Measurements from ENCODE around the gene ERC1. TPM values are rescaled to one million over a fixed set of nuclear protein-coding genes. Genes with fewer than 3 reads are reported as not detected.

Gene ERC1
- polyA plus RNA-seq, 2 of the 4 experiments (the other 2 are of a cell fraction): 14.2 to 20.9 TPM

DNA sequence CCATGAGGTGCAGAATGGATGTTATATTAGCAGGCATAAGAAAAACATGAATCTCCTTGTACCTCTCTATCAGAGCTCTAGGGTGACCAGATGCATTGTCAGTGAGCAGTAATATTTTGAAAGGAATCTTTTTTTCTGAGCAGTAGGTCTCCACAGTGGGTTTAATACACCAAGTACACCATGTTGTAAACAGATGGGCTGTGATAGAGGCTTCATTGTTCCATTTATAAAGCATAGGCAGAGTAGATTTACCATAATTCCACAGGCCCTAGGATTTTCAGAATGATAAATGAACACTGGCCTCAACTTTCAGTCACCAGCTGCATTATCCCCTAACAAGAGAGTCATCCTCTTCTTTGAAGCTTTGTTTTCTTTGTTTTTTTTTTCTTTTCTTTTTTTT lies 185.2 kb downstream of the ERC1 start:
- no peak overlapping the region for H3K27ac ChIP-seq
- H3K4me3 ChIP-seq: no peak overlapping the region
- H3K4me2 ChIP-seq: no peak overlapping the region
- ATAC-seq (no peak), DNase-seq (ENCODE audit: low read depth in 1 of 2, low spot score in 1 of 2) (no peak), FAIRE-seq (no peak)
- no peak for TF ChIP-seq CBX8 (IDR thresholded peaks at IDR 0.05)
- TF ChIP-seq HOXA7 (CRISPR knock-in tag; IDR thresholded peaks at IDR 0.05): no peak
- no peak for TF ChIP-seq NR3C1 (IDR thresholded peaks at IDR 0.05)
- no peak for TF ChIP-seq ZSCAN20 (CRISPR knock-in tag; IDR thresholded peaks at IDR 0.05)
- ChIA-PET POLR2A (no interaction called here), CTCF (no interaction called here)
- H3K4me1 ChIP-seq: peaks cover under 1% of the 10 kb centered on the region; the same call in 1 of the 3 replicates
- H3K9me3 ChIP-seq: no peaks in the 10 kb centered on the region

DNA sequence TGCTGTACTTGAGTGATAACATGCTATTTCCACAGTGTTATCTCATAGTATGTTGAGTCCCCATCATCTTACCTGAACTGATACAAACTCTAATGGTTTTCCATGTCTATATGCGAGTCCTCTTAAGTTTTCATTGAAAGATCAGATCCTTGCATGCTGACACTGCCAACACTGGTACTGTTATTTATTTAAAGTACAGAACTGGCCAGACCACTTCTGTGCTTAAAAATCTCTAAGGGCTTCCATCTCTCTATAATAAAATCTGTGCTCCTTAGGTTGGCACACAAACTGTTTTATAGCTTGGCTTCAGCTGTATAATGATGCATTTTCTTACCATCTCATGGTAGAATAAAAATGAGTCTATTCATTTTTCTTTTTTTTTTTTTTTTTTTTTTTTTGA lies 188.1 kb downstream of the ERC1 start:
- Histone ChIP-seq H3K4me3 (no peak overlapping the region), H3K9me3 (no peaks in the 10 kb centered on the region), H3K4me1 (peaks cover 9% of the 10 kb centered on the region), H3K4me2 (no peak overlapping the region), H3K27ac (no peak overlapping the region)
- DNase-seq (ENCODE audit: low read depth in 1 of 2, low spot score in 1 of 2) (no peak), ATAC-seq (no peak), FAIRE-seq (no peak)
- POLR2A ChIA-PET: no interaction called here
- TF ChIP-seq NPAS2 (CRISPR knock-in tag; IDR thresholded peaks at IDR 0.05; ENCODE audit: borderline replicate concordance) (no peak), CBX8 (IDR thresholded peaks at IDR 0.05) (no peak), HOXA7 (CRISPR knock-in tag; IDR thresholded peaks at IDR 0.05) (no peak), CHD4 (IDR thresholded peaks at IDR 0.05; ENCODE audit: borderline replicate concordance) (no peak), FOSB (CRISPR knock-in tag; IDR thresholded peaks at IDR 0.05) (no peak), EHF (CRISPR knock-in tag; IDR thresholded peaks at IDR 0.05) (no peak), RAD21 (conservative IDR thresholded peaks at IDR 0.05 in 1 of 2, IDR thresholded peaks at IDR 0.05 in 1 of 2) (no peak), HEYL (CRISPR knock-in tag; IDR thresholded peaks at IDR 0.05) (no peak)
- TF ChIP-seq, protein P1, sequence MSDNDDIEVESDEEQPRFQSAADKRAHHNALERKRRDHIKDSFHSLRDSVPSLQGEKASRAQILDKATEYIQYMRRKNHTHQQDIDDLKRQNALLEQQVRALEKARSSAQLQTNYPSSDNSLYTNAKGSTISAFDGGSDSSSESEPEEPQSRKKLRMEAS (IDR thresholded peaks at IDR 0.05): no peak
- TF ChIP-seq, protein P2, sequence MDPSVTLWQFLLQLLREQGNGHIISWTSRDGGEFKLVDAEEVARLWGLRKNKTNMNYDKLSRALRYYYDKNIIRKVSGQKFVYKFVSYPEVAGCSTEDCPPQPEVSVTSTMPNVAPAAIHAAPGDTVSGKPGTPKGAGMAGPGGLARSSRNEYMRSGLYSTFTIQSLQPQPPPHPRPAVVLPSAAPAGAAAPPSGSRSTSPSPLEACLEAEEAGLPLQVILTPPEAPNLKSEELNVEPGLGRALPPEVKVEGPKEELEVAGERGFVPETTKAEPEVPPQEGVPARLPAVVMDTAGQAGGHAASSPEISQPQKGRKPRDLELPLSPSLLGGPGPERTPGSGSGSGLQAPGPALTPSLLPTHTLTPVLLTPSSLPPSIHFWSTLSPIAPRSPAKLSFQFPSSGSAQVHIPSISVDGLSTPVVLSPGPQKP (IDR thresholded peaks at IDR 0.05; ENCODE audit: low read depth, low read length): no peak
- WGBS (ENCODE audit: missing lambda C conversion rate): 100% methylated on average over 1 of the region's 1 CpG
- CTCF ChIA-PET: interaction anchor here (1.8 kb wide), 1 partner anchor 61 kb away, joined by 6 read pairs; no protein-coding TSS in a partner anchor

DNA sequence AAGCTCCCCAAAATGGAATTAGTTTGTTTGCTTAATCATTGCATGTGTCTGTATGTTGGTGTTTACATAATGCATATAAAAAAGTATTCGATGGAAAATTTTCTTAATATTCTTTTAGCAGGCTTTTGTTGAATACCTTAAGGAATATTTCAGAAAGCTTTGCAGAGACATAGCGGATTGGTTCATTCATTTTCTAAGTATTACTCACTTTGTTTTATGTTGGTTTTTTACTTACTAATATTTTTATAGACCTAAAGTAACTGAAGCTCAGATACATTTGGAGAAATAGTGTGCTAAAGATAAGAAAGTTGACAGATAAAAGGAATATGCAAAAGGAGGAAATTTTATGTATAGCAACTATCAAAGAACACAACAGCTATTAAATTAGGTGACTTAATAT lies 191.0 kb downstream of the ERC1 start:
- WGBS (ENCODE audit: missing lambda C conversion rate): 77% methylated on average over 2 of the region's 2 CpGs
- no peak for TF ChIP-seq RNF2 (IDR thresholded peaks at IDR 0.05; ENCODE audit: borderline replicate concordance, low read depth)
- no peaks in the 10 kb centered on the region for H3K9me3 ChIP-seq
- no peak overlapping the region for H3K4me3 ChIP-seq
- ATAC-seq (no peak), FAIRE-seq (no peak), DNase-seq (ENCODE audit: low read depth in 1 of 2, low spot score in 1 of 2) (no peak)
- no peak overlapping the region for H3K27ac ChIP-seq
- peaks cover 9% of the 10 kb centered on the region for H3K4me1 ChIP-seq
- H3K4me2 ChIP-seq: no peak overlapping the region
- POLR2A ChIA-PET: no interaction called here
- CTCF ChIA-PET: interaction anchor here (1.7 kb wide), 1 partner anchor 401 kb away, joined by 6 read pairs; no protein-coding TSS in a partner anchor

DNA sequence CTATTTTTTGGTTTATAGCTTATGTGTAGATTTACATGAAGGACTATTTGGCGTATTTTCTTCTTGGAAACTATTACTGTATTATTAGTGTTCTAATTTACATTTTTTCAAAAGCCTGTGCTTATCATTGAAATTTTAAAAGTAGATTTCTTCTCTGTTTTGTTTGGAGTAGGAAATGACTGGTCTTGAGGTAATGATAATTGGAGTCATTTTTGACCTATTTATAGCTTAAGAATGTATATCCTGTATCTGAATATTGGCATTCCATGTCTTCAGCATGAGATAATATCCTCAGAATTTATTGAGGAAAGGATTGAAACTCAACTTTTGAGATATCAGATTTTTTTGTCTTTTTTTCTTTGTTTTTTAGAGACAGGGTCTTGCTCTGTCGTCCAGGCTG lies 193.4 kb downstream of the ERC1 start:
- no peaks in the 10 kb centered on the region for H3K9me3 ChIP-seq
- H3K4me1 ChIP-seq: peaks cover 14% of the 10 kb centered on the region
- DNase-seq (ENCODE audit: low read depth in 1 of 2, low spot score in 1 of 2) (no peak), ATAC-seq (no peak), FAIRE-seq (no peak)
- ChIA-PET CTCF (interaction anchor here (0.6 to 0.7 kb wide), 2 partner anchors 26 to 260 kb away, joined by 3 read pairs; no protein-coding TSS in a partner anchor), POLR2A (no interaction called here)
- TF ChIP-seq, protein P3, sequence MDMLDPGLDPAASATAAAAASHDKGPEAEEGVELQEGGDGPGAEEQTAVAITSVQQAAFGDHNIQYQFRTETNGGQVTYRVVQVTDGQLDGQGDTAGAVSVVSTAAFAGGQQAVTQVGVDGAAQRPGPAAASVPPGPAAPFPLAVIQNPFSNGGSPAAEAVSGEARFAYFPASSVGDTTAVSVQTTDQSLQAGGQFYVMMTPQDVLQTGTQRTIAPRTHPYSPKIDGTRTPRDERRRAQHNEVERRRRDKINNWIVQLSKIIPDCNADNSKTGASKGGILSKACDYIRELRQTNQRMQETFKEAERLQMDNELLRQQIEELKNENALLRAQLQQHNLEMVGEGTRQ (IDR thresholded peaks at IDR 0.05): no peak
- TF ChIP-seq, protein P1 (IDR thresholded peaks at IDR 0.05): no peak
- TF ChIP-seq GATA3 (IDR thresholded peaks at IDR 0.05; ENCODE audit: borderline replicate concordance) (no peak), FOXS1 (CRISPR knock-in tag; IDR thresholded peaks at IDR 0.05) (no peak), CEBPB (IDR thresholded peaks at IDR 0.05) (no peak), EP300 (IDR thresholded peaks at IDR 0.05) (no peak), RCOR1 (IDR thresholded peaks at IDR 0.05; ENCODE audit: low read depth, low read length) (no peak)
- no peak overlapping the region for H3K4me2 ChIP-seq
- WGBS (ENCODE audit: missing lambda C conversion rate): 90% methylated on average over 2 of the region's 2 CpGs
- no peak overlapping the region for H3K4me3 ChIP-seq
- H3K27ac ChIP-seq: no peak overlapping the region
